Umbilical cord (tissue), 2 donors: ENCODE data around the gene NF2. TPM values are rescaled to one million over a fixed set of nuclear protein-coding genes. Genes with fewer than 3 reads are reported as not detected.

ENCODE experiments used
- DNase-seq: peaks from one replicate; pipeline ENCODE4 v3.0.0-alpha.2; 2015; ENCODE audit warnings: low spot score
- total RNA-seq: library from RNA; depleted of rRNA; stranded (reverse); fragments of >200 nt; gene quantifications from one replicate; pipeline ENCODE4 v1.2.3, GENCODE V29; 2014; ENCODE audit warnings: low replicate concordance; ENCODE audit not compliant: insufficient read depth

Gene NF2
- total RNA-seq, 1 donor from 2014 or later: 25.5 TPM

DNA sequence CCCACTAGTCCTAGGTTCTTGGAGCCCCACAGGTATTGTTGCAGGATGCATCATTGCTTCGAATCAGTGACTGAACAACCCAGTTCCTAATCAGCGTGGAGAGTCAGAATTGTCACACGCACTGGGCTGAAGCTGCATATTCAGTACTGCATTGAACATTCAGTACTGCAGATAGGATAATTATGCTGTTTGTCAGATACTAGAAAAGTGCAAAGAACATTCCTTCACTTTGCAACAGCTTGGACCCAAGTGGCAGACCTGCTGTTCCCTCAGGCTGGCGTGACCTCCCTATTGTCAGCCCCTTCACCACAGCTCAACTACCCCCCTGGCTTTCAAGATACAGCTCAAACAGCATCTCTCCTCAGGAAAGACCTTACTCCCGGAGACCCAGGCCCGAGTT, 27.6 kb downstream of the NF2 start:
- DNase-seq: no peak

DNA sequence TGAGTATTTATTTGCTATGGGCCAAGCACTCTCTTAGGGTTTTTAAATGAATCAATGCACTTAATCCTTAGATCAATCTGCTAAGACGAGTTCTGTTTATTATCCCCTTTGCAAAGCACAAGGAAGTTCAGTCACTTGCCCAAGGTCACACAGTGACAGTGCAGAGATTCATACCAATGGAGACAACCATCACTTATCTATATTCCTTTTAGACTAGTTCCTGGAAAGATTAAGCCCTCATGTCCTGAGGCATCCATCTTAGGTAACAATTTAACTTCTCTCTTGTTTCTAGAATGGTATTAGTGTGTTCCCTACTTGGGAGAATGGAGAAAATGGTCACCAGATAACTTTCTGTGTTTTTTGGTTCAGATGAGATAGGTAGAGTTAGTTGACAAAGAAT, 28.3 kb downstream of the NF2 start:
- no peak for DNase-seq

DNA sequence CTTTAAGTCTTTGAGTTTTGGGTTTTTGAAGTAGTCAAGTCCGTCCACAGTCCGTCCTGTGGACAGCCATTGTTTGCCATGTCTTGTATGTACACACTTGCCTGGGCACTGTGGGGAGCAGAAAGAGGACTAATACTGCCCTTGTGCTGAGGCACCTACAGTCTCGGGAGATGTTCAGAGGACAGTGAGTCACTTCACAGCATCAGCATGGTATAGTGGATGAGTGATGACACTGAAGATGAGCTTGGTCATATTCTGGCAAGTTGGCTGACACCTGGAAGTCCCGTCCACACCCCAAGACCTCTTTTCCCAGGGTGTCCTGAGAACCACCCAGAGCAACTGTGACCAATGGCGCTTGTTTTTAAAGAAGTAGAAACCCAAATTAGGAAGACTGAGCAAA, 29.2 kb downstream of the NF2 start:
- DNase-seq: no peak

DNA sequence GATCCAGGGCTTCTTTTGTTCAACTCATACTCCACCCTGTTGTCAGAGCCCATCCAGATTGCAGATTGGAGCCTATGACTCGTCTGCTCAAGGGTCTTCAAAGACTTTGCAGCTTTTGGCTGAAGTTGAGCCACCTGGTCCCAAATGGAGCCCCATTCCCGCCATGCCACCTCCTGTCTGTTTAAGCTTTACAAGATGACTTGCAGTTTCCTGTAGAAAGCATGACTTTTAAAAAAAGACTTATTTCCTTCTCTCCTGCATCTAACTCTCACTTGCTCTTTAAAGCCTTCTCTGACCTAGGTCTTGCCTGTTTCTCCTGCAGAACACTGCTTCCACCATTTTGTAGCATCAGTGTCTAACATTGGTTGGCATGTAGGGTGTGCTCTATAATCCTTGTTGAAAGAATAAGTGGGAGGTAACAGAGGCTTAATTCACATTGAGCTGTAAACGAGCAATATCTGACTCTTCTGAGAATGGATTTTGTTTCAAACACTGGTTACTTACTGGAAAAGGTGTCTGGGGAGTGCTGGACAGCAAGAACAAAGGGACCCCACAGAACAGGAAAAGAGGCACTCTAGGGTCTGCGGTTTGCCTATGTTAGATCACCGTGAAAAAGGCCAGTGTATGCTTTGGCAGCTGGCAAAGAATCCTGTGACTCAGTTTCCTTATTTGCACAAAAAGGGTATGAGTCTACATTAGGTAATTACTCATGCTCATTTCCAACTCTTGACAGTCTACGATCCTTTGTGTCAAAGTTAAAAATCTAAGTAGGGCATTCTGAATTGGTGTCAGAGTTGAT, 30.3 kb downstream of the NF2 start:
- no peak for DNase-seq

DNA sequence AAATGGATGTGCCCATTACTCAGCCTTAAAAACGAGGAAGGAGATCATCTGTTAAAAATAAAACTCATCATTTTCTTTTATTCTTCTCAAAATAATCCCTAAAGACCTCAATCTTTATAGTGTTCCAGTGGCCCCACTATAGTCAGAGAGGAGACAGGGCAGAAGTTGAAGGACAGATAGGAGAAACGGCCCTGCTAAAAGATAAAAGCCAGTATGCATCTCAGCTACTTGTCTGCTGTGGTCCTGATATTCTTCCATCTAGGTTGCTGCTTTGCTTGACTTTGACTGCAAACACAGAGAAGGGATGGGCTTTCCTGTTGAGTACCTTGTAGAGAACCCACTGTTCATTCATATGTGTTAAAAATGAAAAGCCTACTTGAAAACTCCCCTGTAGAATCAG, 31.4 kb downstream of the NF2 start:
- DNase-seq: no peak

DNA sequence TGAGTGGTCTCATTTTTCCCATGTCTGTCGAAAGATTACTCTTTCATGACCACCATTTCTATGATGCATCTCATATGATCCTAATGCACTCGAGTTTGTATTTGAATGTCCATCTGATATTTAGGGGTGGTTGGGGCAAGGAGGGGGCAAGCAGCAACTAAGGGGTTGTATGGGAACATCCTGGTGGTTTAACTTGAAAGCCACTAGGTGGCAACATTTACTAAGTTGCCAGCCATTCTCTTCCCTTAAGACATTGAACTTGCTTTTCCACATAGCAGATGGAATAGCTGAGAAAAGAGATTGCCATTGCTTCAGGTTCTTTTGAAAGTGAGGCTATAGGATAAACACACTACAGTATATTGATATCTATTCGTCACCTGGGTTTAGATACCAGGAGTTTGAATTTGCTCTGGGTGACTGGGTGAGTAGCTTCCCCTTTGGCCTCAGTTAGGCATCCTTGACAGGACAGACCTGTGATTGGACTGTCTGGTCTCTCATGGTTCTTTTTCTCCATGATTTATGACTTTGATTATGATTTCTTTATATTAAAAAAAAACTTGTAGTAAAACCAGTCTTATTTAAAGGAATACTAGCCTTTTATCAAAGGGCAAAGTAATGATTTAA, 32.4 kb downstream of the NF2 start:
- peak; percentile 40 for DNase-seq

DNA sequence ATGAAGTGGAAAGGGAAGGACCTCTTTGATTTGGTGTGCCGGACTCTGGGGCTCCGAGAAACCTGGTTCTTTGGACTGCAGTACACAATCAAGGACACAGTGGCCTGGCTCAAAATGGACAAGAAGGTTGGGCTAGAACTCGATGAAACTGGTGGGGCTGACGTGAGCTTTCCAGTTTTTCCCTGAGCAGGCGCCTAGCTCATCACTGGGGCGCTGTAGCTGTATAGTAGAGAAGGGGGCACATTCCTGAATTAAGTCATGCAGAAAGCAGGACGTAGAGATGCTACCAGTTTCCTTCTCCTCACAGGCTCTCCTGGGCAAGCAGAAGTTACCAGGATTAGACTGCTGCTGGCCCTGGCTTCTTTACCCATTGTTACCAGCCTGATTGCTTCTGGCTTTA, 33.3 kb downstream of the NF2 start:
- no peak for DNase-seq

- DNase-seq: no peak
Measured at GRCh38 chr22:29637181-29637580, 33.7 kb downstream of the NF2 start.

GRCh38 chr22:29638678-29639077, 35.2 kb downstream of the NF2 start:
- DNase-seq: no peak

DNA sequence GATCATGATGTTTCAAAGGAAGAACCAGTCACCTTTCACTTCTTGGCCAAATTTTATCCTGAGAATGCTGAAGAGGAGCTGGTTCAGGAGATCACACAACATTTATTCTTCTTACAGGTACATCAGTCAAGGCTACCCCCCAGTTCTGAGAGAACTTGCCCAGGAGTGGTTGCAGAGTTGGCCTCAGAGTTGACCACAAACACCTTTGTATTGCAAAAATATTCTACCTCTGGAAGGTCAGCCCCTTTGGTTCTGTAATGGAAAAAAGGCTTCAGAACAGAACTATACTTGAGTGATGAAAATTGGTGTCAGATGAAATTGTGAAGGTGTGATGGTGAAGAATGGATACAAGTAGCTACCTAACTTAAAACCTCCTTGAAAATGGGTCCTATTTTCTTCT, 35.7 kb downstream of the NF2 start:
- DNase-seq: no peak

- no peak for DNase-seq
Measured at GRCh38 chr22:29641042-29641699, 37.7 kb downstream of the NF2 start.

GRCh38 chr22:29641700-29642330, 38.4 kb downstream of the NF2 start:
- DNase-seq: no peak

DNA sequence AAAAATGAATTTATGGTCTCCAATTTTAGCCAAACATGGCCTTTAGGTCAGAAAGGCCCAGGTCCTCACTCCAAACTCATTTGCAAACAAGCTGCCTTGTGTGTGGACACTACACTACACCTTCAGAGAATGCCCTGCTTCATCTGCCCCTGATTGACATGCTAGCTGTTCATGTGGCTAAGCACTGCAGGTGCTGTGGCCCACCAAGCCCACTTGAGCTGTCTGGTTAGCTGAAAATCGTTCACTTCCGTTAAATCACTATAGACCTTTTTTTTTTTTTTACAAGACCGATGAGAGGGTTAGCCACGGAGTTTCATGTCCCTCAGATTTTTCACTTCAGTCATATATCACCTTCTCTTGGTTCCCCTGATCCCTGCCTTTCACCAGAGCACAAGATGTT, 39.3 kb downstream of the NF2 start:
- DNase-seq: no peak

GRCh38 chr22:29647954-29648737, 44.7 kb downstream of the NF2 start:
- no peak for DNase-seq

DNA sequence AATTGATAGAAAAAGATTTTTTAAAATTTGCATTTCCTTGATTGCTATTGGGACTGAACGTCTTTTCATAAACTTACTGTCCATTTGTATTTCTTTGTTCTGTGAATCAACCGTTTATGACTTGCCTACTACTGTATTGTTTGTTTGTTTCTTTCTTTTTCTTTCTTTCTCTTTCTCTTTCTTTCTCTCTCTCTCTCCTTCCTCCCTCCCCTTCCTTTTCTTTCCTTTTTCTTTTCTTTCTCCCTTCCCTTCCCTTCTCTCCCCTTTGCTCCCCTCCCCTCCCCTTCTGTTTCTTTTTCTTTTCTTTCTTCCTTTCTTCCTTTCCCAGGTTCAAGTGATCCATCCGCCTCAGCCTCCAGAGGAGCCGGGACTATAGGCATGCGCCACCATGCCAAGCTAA, 46.9 kb downstream of the NF2 start:
- DNase-seq: no peak

- DNase-seq: no peak
Measured at GRCh38 chr22:29651652-29652051, 48.2 kb downstream of the NF2 start.

DNA sequence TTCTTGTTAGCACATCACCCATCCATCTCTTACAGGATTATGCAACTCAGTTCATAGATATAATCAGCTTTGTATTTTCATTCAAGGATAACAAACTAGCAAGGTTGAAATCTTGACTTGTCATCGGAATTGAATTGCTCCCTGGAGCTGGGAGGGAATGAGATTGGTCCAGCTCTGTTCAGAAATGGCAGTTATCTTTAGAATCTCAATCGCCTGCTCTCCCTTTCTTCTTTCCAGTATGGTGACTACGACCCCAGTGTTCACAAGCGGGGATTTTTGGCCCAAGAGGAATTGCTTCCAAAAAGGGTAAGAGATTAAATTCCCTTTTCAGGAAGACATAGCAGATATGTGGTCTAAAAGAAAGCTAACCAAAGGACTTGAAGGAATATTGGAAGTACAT, 51.0 kb downstream of the NF2 start:
- DNase-seq: no peak

DNA sequence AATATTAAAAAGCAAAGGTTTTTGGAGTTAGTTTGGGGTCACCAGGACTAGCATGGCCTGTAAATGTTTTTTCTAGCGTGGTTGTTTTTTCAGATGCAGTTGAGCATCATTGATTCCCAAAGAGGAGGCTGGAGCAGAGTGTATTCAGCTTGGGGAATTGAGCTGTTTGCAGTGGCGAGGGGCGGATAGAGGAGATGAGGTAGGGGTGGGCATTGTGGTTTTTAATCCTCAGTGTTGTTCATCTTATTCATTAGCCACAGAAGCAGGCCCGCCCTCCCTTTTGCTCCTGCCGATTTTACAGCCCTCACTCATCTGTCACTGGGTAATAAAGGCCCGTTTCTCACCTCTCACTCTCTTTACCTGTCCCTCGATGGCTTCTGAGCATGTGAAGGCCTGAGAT, 51.4 kb downstream of the NF2 start:
- no peak for DNase-seq

- DNase-seq: peak; percentile 9
Measured at GRCh38 chr22:29658176-29658575, 54.7 kb downstream of the NF2 start.

GRCh38 chr22:29660021-29660420, 56.6 kb downstream of the NF2 start:
- DNase-seq: no peak

DNA sequence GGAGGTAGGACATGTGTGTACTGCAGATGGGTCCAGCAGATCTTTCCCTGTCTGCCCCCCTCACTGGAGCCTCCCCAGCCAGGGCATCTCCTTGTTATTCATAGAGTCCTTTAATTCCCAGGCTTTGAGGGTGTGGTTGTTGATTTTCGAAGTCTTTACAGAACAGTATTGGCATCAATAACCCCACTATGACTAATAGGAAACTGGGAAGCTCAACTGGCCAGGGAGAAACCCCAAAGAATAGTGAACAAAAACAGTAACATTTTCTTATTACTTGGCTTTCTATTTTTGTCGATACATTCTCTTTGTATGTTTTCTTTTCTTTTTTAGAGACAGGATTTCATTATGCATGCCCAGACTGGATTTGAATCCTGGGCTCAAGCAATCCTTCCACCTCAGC, 57.9 kb downstream of the NF2 start:
- DNase-seq: no peak
